NCI-H1092 treated with DMSO at 0.1 percent for 48 hours (cell line): ENCODE results near the gene RFX4.

Source experiments
- DNase-seq: peaks from one replicate; lab custom pipeline; 2025; lab: John Stamatoyannopoulos, UW

RFX4 gene

DNA sequence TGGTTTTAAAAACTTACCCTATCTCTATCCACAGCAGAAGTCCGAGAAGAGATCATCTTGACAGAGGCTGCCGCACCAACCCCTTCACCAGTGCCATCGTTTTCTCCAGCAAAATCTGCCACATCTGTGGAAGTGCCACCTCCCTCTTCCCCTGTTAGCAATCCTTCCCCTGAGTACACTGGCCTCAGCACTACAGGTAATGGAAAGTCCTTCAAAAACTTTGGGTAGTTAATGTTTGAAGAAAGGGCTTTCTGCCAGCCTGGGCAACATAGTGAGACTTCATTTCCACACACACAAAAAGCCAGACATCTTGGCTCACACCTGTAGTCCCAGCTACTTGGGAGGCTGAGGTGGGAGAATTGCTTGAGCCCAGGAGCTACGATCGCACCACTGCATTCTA lies 150.1 kb downstream of the RFX4 start:
- no peak for DNase-seq

DNA sequence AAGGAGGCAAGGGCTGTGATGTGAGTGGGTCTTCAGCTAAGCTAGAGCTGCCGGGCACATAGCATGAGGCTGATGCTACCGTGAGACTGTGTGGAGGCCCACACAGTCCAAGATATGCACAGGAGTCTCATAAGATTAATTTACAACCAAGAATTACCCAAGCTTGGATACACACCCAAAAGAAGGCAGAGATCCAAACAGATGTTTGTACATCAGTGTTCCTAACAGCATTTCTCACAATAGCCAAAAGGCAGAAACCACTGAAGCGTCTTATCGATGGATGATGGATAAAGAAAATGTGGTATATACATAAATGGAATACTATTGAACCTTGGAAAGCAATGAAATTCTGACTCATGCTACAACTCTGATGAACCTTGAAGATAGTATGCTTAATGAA lies 150.9 kb downstream of the RFX4 start:
- no peak for DNase-seq

DNA sequence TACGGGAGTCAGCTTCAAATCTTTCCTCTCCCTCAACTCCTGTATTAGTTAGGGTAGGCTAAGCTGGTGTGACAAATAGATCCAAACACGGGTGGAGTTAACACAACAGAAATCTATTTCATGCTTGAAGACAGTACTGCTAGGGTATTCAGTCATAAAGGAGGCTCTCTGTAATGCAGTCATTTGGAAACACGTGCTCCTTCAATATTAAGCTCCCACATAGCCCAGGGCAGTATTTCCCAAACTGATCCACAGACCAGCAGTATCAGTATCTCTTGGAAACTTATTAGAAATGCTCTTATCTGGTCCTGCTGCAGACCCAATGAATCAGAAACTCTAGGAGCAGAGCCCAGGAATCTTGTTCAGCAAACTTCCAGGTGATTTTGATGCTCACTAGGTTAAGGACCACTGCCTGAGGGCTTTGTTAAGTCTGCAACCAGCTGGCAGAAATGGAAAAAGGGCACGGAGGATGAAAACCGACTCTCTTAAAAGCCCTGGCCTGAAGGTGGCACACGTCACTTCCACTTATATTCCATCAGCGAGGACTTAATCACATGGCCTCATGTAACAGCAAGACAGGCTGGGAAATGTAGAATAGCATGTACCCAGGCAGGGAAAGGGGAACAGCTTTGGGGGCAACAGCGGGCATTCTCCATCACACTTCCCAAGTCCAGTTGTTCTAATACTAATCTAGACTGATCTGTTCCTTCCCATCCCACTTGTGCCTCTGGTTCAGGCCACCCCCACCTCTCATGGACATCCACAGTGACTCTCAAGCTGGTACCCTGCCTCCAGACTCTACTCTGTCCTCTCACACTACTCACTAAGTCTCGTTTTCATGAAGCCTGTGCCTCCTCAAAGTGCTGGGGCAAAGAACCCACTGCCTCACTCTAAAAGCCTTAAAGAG lies 153.5 kb downstream of the RFX4 start:
- DNase-seq = no peak

DNA sequence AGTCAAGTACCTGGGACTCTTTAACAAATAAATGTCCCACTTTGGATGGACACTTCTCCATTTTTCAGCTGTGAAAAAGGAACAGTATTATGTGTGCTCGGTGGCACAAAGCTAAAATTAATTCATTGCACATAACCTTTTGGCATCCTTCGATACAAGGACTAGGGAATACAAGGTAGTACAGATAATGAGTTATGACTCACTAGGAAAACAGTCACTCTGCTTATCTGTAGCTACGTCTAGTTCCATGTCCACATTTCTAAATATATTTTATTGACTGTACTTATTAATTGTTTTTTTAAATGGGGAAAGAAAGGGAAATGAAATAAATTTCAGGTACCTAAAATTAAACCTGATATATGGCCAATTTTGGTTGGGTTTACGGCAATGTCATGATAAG lies 156.5 kb downstream of the RFX4 start:
- no peak for DNase-seq

GRCh38 chr12:106739815-106740530 lies 157.2 kb downstream of the RFX4 start:
- DNase-seq = no peak

DNA sequence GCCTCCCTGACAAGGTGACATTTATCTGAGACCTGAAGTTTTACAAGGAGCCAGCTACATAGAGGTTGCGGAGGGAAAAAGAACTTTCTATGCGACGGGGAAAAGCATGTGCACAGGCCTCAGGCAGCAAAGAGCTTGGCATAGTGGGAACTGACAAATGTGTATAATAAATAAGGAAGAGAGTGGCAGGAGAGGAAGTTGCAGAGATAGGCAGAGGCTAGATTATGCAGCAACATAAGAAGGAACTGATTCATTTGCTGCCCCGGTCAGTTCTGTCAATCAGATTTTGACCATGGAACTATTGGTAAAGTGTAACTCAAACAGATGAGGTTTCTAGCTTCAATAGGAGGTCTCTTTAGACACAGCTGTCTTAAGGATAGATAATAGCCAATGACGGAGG lies 158.0 kb downstream of the RFX4 start:
- no peak for DNase-seq

- no peak for DNase-seq
Observed at GRCh38 chr12:106741247-106741646, 158.4 kb downstream of the RFX4 start.

DNA sequence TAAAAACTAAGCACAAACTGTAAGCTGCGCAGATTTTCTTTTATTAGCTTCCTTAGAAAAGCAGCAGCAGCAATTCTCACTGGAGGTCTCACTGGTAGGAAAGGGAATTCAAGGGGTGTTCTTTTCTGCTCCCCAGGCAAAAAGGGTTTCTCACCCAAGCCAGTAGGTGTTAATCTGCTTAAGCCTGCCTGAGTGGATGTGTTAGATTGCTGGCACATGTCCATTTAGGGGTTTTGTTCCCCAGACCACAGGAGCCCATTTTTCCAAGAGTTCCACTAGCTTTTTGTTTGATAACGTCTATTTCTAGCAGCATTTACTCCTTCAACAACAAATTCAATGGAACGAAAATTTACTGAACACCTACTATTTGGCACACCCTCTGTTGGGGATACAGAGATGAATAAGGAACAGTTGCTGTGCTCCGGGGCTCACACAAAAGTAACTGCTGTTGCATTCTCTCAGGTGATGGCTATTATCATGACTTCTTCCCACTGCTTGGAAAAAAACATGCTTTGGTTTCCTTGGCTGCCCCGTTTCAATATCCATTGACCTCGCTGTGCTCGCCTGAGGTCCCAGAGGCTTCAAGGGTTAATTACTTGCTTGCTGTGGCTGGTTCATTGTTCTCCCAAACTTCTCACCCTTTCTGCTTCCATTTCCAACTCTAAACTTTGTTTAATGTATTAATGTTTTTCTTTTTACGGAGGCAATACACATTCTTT lies 160.6 kb downstream of the RFX4 start:
- no peak for DNase-seq

GRCh38 chr12:106744600-106744999 lies 161.8 kb downstream of the RFX4 start:
- no peak for DNase-seq

DNA sequence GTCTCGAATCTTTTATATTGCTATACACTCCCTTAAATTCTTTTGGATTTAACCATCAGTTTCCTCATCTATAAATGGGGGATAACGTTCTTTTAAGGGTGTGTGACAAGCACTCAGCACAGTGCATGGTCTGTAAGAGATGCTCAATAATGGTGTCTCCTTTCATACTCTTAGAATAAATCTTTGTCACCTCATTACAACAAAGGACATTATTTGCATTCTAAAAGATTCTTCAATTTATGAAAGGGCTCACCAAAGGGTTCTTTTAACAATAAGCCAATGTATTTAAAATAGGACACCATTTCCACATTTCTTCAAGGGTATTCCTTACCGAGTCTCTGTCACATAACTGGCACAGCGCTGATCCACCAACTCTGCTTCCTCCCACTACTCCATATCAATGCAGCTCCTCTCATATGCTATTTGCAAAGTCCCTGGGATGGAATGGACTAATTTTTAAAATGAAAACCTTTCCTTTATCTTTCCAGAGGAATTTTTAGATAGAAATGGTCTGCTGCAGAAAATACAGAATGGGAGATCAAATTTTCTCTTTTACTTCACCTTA lies 162.5 kb downstream of the RFX4 start:
- no peak for DNase-seq

- DNase-seq = no peak
Observed at GRCh38 chr12:106747973-106748436, 165.2 kb downstream of the RFX4 start.

DNA sequence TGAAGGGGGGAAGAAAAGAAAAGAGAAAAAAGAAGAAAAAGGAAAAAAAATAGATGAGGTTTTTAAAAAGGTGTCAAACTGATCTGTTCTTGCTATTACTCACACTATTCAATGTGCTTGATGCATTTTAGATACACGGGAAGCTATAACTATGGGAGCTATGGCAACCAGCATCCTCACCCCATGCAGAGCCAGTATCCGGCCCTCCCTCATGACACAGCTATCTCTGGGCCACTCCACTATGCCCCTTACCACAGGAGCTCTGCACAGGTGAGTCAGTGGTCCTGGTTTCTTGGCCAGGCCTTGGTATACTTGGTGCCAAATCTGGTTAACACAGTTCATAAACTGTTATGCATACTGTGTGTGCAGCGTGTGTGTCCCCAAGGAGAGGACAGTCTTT lies 167.7 kb downstream of the RFX4 start:
- no peak for DNase-seq

DNA sequence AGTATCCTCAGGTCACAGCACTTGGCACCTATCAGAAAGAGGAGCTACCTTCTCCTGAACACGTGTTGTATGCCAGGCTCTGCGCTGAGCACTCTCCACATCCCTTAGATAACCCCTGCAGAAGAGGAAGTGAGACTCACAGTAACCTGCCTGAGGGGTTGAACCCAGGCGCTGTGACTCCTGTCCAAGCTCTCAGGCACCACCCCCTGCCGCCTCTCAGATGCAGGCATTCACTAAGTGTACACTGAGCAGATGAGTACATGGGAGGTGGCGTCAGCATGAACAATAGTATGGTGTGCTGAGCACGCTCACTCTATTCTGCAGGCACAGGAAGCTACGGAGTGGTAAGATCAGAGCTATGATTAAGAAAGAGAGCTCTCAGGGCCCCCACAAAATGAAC lies 170.7 kb downstream of the RFX4 start:
- no peak for DNase-seq

GRCh38 chr12:106754331-106754730 lies 171.5 kb downstream of the RFX4 start:
- DNase-seq = no peak

- DNase-seq = no peak
Observed at GRCh38 chr12:106757623-106758348, 175.0 kb downstream of the RFX4 start.

DNA sequence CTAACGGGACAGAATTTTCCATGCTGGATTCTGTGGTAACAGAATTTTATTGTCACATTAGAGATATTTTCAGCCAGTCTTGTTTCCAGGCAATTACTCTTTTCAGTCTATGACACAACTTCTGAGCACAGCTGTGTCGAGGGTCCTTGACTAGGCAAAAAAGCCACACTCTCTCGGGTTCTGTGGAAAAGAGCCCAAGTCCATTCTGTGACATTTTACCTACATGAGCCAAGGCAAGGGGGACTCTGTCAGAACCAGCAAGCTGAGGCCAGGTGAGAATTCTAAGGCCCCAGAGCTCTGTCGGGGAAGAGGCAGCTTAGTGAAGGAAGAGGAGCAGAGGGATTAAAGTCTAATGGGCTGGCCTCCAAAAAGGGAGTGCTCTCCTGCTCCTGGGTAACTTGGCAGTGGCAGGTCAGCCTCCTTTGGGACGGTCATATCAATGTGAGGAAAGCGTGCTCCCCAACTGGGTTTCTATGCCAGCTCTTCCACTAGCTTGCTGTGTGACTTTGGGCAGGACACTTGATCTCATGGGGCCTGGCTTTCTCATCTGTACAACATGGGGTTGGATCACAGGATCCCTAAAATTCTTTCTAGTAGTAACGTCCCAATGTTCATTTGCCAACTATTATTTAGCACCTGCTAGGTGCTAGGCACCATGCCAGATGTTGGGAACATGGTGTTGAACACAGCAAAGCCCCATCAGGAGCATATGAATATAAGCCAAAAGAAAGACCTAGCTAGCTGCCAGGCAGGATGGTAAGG lies 175.7 kb downstream of the RFX4 start:
- no peak for DNase-seq

DNA sequence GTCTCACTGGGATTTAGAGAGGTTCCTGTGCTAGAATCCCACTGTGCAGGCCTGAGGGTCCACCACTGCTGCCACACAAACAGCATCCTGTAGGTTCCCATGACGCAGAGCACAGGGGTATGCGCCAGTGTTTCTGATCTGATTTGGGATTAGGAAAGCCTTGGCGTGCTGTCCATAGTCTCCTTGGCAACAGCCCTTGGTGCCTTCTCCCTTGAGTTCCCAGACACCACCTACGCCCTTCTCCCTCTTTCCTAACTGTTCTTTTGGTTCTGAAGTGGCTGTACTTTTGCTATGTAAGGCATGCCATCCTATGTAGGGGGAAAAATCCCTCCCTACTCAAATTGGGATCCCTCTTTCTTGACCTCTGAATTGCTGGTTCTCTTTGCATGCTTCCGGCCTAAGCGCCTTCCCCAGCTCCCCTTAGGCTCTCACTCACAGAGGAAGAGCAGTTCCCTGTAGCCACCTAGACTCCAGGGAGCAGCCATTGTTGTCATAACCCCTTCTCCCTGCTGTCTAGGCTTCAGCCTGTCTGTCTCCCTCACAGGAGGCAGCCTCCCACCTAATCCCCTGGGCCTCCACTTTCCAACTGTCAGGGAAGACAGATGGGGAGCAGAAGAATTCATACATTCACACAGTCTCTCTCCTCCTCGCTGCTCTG lies 176.9 kb downstream of the RFX4 start:
- no peak for DNase-seq

GRCh38 chr12:106760184-106760531 lies 177.4 kb downstream of the RFX4 start:
- DNase-seq = no peak

GRCh38 chr12:106764220-106764619 lies 181.4 kb downstream of the RFX4 start:
- DNase-seq = no peak

- DNase-seq = no peak
Observed at GRCh38 chr12:106764738-106765137, 181.9 kb downstream of the RFX4 start.
